EL (cell line): ENCODE measurements around the gene PIBF1.
"Not testable (repeated sequence)": the region's sequence is repeated elsewhere in the genome, so short reads cannot be mapped to it uniquely, and the experiment has no call there.

Source experiments
- DNase-seq: peaks from one replicate; pipeline ENCODE4 v3.0.0-alpha.2; 2016

Gene PIBF1, protein sequence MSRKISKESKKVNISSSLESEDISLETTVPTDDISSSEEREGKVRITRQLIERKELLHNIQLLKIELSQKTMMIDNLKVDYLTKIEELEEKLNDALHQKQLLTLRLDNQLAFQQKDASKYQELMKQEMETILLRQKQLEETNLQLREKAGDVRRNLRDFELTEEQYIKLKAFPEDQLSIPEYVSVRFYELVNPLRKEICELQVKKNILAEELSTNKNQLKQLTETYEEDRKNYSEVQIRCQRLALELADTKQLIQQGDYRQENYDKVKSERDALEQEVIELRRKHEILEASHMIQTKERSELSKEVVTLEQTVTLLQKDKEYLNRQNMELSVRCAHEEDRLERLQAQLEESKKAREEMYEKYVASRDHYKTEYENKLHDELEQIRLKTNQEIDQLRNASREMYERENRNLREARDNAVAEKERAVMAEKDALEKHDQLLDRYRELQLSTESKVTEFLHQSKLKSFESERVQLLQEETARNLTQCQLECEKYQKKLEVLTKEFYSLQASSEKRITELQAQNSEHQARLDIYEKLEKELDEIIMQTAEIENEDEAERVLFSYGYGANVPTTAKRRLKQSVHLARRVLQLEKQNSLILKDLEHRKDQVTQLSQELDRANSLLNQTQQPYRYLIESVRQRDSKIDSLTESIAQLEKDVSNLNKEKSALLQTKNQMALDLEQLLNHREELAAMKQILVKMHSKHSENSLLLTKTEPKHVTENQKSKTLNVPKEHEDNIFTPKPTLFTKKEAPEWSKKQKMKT

GRCh38 chr13:72781451-72782439 lies at the start of gene PIBF1, which contains the start of gene DIS3:
TSS of gene PIBF1 (plus strand) at chr13:72782133. CDS start at chr13:72783470, 1,337 bp downstream.
TSS of gene DIS3 (minus strand) at chr13:72781900. CDS start at chr13:72781832, 68 bp downstream.
- DNase-seq = peak; percentile 99

GRCh38 chr13:72737033-72737432 lies 44.9 kb upstream of the PIBF1 start:
- no peak for DNase-seq

- no peak for DNase-seq
These were observed 41.9 kb upstream of the PIBF1 start for GRCh38 chr13:72740015-72740414.

GRCh38 chr13:72745260-72745659 lies 36.7 kb upstream of the PIBF1 start:
- no peak for DNase-seq

- DNase-seq = no peak
These were observed 30.7 kb upstream of the PIBF1 start for GRCh38 chr13:72751220-72751619.

DNA sequence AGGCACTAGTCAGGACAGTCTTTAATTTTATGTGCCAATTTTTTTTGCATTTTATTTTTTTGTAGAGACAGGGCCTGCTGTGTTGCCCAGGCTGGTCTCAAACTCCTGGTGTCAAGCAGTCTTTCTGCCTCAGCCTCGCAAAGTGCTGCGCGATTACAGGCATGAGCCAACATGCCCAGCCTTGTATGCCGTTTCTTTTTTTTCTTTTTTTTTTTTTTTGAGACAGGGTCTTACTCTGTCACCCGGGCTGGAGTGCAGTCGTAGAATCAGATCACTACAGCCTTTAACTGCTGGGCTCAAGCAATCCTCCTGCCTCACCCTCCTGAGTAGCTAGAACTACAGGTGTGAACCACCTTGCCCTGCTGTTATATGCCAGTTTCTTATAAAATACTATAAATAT lies 27.8 kb upstream of the PIBF1 start:
- DNase-seq = no peak

GRCh38 chr13:72757792-72758535 lies 24.0 kb upstream of the PIBF1 start:
- DNase-seq = peak; percentile 3

DNA sequence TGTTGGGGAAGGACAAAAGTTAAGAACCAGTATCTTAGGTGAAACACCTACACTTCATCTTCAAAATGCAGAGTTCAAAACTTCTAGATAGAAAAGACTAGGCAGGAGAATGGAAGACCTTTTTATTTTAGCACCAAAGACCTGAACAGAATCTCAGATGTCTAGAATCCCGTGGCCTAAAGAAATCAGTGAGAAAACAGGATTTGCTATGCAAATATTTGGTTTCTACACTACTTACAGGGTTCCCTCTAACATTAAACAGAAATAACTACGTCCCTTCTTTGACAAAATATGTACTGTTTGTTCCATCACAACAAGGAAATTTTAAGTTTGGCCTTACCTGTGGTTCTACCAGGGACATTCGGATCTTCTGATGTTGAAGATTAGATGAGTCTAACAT lies 21.7 kb upstream of the PIBF1 start:
- no peak for DNase-seq

DNA sequence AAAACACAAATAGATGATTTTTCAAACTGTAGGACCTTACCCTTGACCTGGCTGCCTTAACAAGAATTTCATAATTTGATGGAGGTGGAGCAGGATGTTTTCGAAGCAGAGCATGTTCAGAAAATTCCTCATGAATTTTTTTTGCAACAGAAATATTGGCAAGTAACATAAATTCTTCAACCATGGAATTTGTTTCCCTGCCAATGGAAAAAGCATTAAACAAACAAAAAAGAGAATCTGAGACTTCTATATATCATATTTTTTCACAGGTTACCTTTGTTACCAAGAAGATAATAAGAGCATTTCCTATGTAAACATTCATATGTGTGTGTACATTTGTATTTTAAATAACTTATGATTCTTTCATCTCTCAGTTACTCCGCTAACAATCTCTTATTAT lies 18.5 kb upstream of the PIBF1 start:
- no peak for DNase-seq

GRCh38 chr13:72774019-72774418 lies 7.9 kb upstream of the PIBF1 start:
- peak; percentile 9 for DNase-seq

DNA sequence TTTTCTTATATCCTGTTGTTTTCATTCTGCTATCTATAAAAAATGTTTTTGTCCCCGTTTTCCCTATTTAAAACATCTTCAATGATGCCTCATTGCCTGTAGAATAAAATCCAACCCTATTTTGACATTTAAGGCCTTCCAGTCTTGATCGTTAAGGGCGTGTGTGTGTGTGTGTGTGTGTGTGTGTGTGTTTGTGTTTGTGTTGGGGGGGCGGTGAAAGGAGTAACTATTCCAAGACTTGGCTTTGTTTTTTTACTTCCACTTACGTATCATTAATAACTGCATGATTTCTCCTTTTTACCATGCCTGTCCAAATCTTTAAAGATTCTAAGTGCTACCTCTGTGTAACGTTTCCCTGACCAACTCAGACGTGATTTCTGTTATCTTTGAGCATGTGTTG lies 784 bp downstream of the PIBF1 start:
- peak; percentile 18 for DNase-seq

- DNase-seq = not testable (repeated sequence)
These were observed 2.7 kb downstream of the PIBF1 start for GRCh38 chr13:72784679-72785078.

- DNase-seq = no peak
These were observed 6.9 kb downstream of the PIBF1 start for GRCh38 chr13:72788831-72789230.

DNA sequence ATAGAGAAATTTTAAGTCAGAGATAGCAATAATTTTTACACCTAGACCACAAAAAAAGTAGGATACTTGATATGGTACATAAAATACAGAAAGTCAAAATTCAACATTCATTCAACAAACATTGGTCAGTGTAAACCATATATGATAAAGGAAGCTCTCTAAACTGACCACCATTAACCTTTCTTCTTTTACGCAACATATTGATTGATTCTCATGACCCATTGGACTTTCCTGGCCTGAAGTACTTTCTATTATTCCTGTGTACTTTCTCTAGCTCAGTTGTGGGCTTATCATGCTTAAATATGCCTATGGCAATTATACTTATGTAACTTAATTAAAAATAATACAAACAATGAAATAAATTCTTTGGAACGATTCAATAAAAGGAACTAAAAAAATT lies 10.7 kb downstream of the PIBF1 start:
- no peak for DNase-seq

DNA sequence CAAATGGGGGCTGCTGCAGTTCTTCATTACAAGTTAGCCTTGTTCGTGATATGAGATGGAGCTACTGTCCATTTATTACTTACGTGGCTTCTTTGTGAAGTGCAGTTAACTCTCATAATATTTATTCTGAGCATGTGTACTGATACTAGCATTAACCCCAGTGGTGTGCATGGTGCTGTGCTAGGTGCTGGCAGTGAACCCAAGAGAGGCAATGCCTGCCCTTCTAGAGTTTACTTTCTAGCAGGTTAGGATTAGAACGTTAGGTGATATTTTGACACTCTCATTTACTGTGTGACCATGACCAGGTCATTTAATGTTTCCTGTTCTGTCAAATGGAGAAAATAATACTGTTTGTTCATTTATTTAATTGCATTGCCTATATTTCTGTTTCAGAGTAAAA lies 16.9 kb downstream of the PIBF1 start:
- DNase-seq = no peak

DNA sequence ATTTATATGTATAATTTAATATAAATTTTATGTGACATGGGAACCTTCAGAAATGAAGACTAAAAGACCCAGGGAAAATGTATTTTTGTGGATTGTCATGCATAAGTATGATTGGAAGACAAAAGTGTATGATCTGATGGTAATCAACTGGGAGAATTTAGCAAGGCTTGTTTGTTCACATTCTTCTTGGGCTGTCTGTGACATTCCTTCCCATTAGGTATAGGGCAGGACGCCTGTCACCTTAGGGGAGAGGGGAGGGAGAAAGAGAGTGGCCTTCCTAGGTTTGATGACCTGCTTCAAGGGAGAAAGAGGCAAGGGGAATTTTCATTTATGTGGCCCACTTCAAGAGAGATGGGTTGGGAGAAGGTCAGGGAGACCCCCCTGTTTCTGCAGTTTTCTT lies 22.4 kb downstream of the PIBF1 start:
- DNase-seq = no peak

- DNase-seq = no peak
These were observed 23.9 kb downstream of the PIBF1 start for GRCh38 chr13:72805676-72806346.

GRCh38 chr13:72806514-72806913 lies 24.6 kb downstream of the PIBF1 start:
- DNase-seq = not testable (repeated sequence)

DNA sequence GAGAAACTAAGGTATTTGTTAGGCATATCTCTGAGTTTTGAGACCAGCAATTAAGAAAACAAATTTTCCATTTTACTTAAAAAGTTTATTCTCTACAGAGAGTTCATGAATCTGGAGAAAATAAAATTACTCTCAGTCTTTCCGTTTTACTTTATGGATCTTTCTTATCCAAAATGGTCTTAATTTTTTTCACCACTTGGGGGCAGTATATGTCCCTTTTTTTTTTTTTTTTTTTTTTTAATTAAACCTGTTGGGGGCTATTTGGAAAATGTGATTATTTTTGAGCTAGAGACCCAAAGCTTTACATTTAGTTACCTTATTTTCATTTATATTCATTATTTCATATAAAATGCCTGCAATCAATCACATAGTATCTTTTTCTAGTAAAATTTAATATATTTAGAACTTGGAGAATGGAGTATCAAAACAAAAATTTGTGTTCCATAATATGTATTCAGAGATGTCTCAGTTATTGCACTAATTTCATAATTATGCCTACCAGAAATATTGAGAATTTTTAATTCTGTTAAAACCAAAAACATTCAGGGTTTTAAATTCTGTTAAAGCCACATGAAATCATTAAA lies 27.1 kb downstream of the PIBF1 start:
- DNase-seq = peak; percentile 25

DNA sequence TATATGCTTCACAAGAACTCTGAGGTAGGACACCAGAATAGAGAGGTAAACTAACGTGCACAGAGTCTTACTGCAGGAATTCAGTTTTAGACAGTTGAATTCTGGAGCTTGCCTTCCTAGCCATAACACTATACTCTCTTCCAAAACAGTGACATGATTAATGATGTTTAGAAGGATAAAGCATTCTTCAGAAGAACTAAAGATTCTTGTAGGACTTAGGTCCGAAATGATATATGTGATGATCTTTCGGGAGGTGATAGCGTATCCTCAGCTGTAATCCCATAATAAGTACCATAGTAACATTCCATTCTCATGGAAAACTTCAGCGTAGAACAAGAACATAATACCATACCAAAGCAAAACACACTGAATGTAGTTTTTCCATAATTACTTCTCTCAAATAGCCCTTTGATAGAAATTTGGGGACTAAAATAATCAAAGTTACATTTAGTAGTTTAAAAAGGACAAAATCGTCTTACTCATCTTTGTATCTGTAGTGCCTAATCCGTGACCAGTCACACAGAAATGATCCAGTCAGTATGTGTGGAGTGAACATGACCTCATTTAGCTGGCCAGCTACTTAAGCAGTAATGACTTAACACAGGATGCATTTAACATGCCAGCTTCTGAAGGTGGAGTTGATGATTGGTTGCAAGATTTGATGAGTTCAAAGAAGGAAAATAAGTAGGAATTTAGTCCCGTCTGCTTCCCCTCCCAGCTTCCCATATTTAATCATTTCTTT lies 38.4 kb downstream of the PIBF1 start:
- peak; percentile 66 for DNase-seq
